PFSK-1 (cell line): ENCODE data around the gene ANK2.

Source experiments
- FOXP2 ChIP-seq: optimal IDR thresholded peaks from 2 replicates; pipeline ENCODE3; 2011; ENCODE audit warnings: borderline replicate concordance, control low read depth, inconsistent platforms; ENCODE audit not compliant: insufficient read depth; ENCODE audit errors: extremely low read length, extremely low read depth
- POLR2AphosphoS5 ChIP-seq: IDR thresholded peaks from 2 replicates; pipeline ENCODE4 v1.6.1; 2012; ENCODE audit warnings: low read depth, mild to moderate bottlenecking, control low read depth, low read length, moderate library complexity
- REST ChIP-seq, 2 experiments: IDR thresholded peaks; 2 replicates each; pipeline versions ENCODE4 v1.6.1 to v1.8.0; 2011 to 2012; ENCODE audit warnings: low read depth in 2 of 2, low read length in 2 of 2, control low read depth in 1 of 2, inconsistent platforms in 1 of 2, mild to moderate bottlenecking in 1 of 2, moderate library complexity in 1 of 2; ENCODE audit not compliant: insufficient read depth in 1 of 2
- SIN3A ChIP-seq: IDR thresholded peaks from 2 replicates; pipeline ENCODE4 v1.6.1; 2012; ENCODE audit warnings: mild to moderate bottlenecking, low read length, moderate library complexity, borderline replicate concordance; ENCODE audit not compliant: insufficient read depth
- TAF1 ChIP-seq: IDR thresholded peaks from 2 replicates; pipeline ENCODE4 v1.6.1; 2012; ENCODE audit warnings: low read length, control low read depth, borderline replicate concordance; ENCODE audit not compliant: insufficient read depth

ANK2 gene

GRCh38 chr4:113170115-113170804 is 120.8 kb downstream of the ANK2 start:
- TF ChIP-seq FOXP2 (no peak), TAF1 (no peak), REST (IDR thresholded peaks at IDR 0.05; ENCODE audit: insufficient read depth in 1 of 2, low read depth in 2 of 2, low read length in 2 of 2) (no peak), POLR2AphosphoS5 (no peak), SIN3A (no peak)

GRCh38 chr4:113170805-113171468 is 121.5 kb downstream of the ANK2 start:
- no peak for TF ChIP-seq SIN3A
- TF ChIP-seq FOXP2, result no peak
- TF ChIP-seq POLR2AphosphoS5, result no peak
- no peak for TF ChIP-seq REST (IDR thresholded peaks at IDR 0.05; ENCODE audit: insufficient read depth in 1 of 2, low read depth in 2 of 2, low read length in 2 of 2)
- no peak for TF ChIP-seq TAF1

GRCh38 chr4:113173126-113173792 is 123.8 kb downstream of the ANK2 start:
- no peak for TF ChIP-seq TAF1
- no peak for TF ChIP-seq SIN3A
- no peak for TF ChIP-seq REST (IDR thresholded peaks at IDR 0.05; ENCODE audit: insufficient read depth in 1 of 2, low read depth in 2 of 2, low read length in 2 of 2)
- no peak for TF ChIP-seq POLR2AphosphoS5
- TF ChIP-seq FOXP2, result no peak

- TF ChIP-seq SIN3A, result no peak
- TF ChIP-seq REST (IDR thresholded peaks at IDR 0.05; ENCODE audit: insufficient read depth in 1 of 2, low read depth in 2 of 2, low read length in 2 of 2), result no peak
- no peak for TF ChIP-seq TAF1
- TF ChIP-seq POLR2AphosphoS5, result no peak
Measured at GRCh38 chr4:113173793-113174264, 124.4 kb downstream of the ANK2 start.
